ENCODE data around the gene RAD54L.

- TF ChIP-seq CTCF (IDR thresholded peaks at IDR 0.05) (no peak), EZH2 (IDR thresholded peaks at IDR 0.05; ENCODE audit: borderline replicate concordance, insufficient read depth, low read depth, low read length, poor library complexity, severe bottlenecking) (no peak)
These were observed 37.0 kb upstream of the RAD54L start for GRCh38 chr1:46210561-46210960.

All from B cell (primary cell).